ENCODE measurements around the gene CNKSR3. TPM values are rescaled to one million over a fixed set of nuclear protein-coding genes. Genes with fewer than 3 reads are reported as not detected.

Gene CNKSR3
- total and polyA plus RNA-seq, 2 of the 8 experiments (the other 6 are each of a cell fraction or from before 2014, with no cell fraction given): 1.2 to 6.2 TPM

GRCh38 chr6:154469306-154469935, 41.1 kb downstream of the CNKSR3 start:
- ChIA-PET CTCF (ENCODE audit: partially characterized antibody) (interaction anchor here (0.6 kb wide), 1 partner anchor 16 kb away, joined by 3 read pairs; no protein-coding TSS in a partner anchor), POLR2A (ENCODE audit: partially characterized antibody) (no interaction called here)
- H3K18ac ChIP-seq (ENCODE audit: extremely low read depth, low read length): no peak overlapping the region
- no peak overlapping the region for H4K5ac ChIP-seq (ENCODE audit: insufficient read length, low read depth, low read length)
- no peak overlapping the region for H3K4ac ChIP-seq (replicated peaks; ENCODE audit: insufficient read length, low read depth, low read length)
- H3K4me3 ChIP-seq (ENCODE audit: extremely low read depth in 1 of 4, insufficient read depth in 2 of 4, low read depth in 3 of 4, low read length in 4 of 4): no peak overlapping the region
- no peaks in the 10 kb centered on the region; a peak in 1 of 8 replicates for H3K36me3 ChIP-seq (ENCODE audit: control insufficient read depth in 2 of 4, insufficient read depth in 4 of 4, low read length in 3 of 4)
- H3K9me3 ChIP-seq (ENCODE audit: insufficient read depth in 2 of 2, low read depth in 1 of 2, low read length in 1 of 2): peaks cover 0 to 7% of the 10 kb centered on the region in 2 experiments; a peak in 3 of 4 replicates
- no peak for TF ChIP-seq EP300 (IDR thresholded peaks at IDR 0.05; ENCODE audit: borderline replicate concordance in 1 of 2, low read depth in 2 of 2, low read length in 2 of 2)
- TF ChIP-seq SRF (IDR thresholded peaks at IDR 0.05; ENCODE audit: low read depth, low read length): no peak
- TF ChIP-seq FOSL1 (IDR thresholded peaks at IDR 0.05; ENCODE audit: insufficient read depth, low read depth, low read length): no peak
- no peak for TF ChIP-seq YY1 (IDR thresholded peaks at IDR 0.05; ENCODE audit: low read depth, low read length)
- no peak overlapping the region for H3K23ac ChIP-seq (ENCODE audit: insufficient read length)
- H2BK20ac ChIP-seq (ENCODE audit: low read length): no peak overlapping the region
- H4K8ac ChIP-seq (ENCODE audit: extremely low read depth, insufficient read depth, low read length): no peak overlapping the region
- H3K56ac ChIP-seq (replicated peaks; ENCODE audit: insufficient read length, low read depth, low read length): no peak overlapping the region
- H3K4me1 ChIP-seq (replicated peaks in 1 of 4; ENCODE audit: control insufficient read depth in 3 of 4, insufficient read depth in 4 of 4, low read length in 3 of 4): no peaks in the 10 kb centered on the region
- no peak overlapping the region for H3K9ac ChIP-seq (replicated peaks in 1 of 4; ENCODE audit: extremely low read depth in 1 of 4, low read depth in 3 of 4, low read length in 3 of 4)
- no peak for FAIRE-seq
- no peak overlapping the region for H2BK15ac ChIP-seq (ENCODE audit: low read length)
- H2BK5ac ChIP-seq (ENCODE audit: low read depth, low read length): no peak overlapping the region
- H2AK5ac ChIP-seq (ENCODE audit: low read depth, low read length): no peak overlapping the region
- H3K27ac ChIP-seq (ENCODE audit: low read depth, low read length): no peak overlapping the region
- no peak overlapping the region for H2AFZ ChIP-seq (ENCODE audit: low read length)
- H3K23me2 ChIP-seq (ENCODE audit: low read depth, low read length): no peaks in the 10 kb centered on the region; the same call in 1 of the 2 replicates
- no peaks in the 10 kb centered on the region for H4K20me1 ChIP-seq (replicated peaks in 1 of 2; ENCODE audit: control insufficient read depth in 1 of 2, insufficient read depth in 2 of 2, low read length in 2 of 2)
- peak in 1 of 2 experiments; percentile 4 for DNase-seq (ENCODE audit: low read depth in 1 of 2, low spot score in 2 of 2)
- no peak overlapping the region for H3K14ac ChIP-seq (ENCODE audit: insufficient read length)
- WGBS, 2 experiments (ENCODE audit: extremely low coverage in 1 of 2, insufficient coverage in 1 of 2, insufficient read length in 1 of 2, insufficient replicate concordance in 2 of 2, low coverage in 1 of 2, low lambda C conversion rate in 2 of 2, missing lambda C conversion rate in 1 of 2): 93% methylated on average over 4 of the region's 4 CpGs; no CpG with 5 or more reads in 1 of the 2 experiments
- H2BK120ac ChIP-seq (replicated peaks; ENCODE audit: low read depth, low read length): no peak overlapping the region
- H3K4me2 ChIP-seq (ENCODE audit: insufficient read depth in 1 of 2, low read depth in 2 of 2, low read length in 2 of 2): no peak overlapping the region
- H3K79me2 ChIP-seq (ENCODE audit: control insufficient read depth in 1 of 2, insufficient read depth in 2 of 2, low read length in 2 of 2): no peaks in the 10 kb centered on the region
- no peak overlapping the region for H2BK12ac ChIP-seq (ENCODE audit: low read depth, low read length)
- H3K27me3 ChIP-seq (replicated peaks in 1 of 4; ENCODE audit: control insufficient read depth in 3 of 4, extremely low read depth in 1 of 4, insufficient read depth in 3 of 4, low read length in 3 of 4): no peaks in the 10 kb centered on the region
- H4K91ac ChIP-seq (replicated peaks; ENCODE audit: insufficient read length, low read length): no peak overlapping the region
- H3K79me1 ChIP-seq (ENCODE audit: low read depth, low read length): 0 out of 2 replicates have a peak, but pooled peaks cover 2% of the 10 kb centered on the region
